ENCODE results near the gene FAM20A.

Gene FAM20A

GRCh38 chr17:68598074-68598473 lies 3.1 kb downstream of the FAM20A start:
- no peak for TF ChIP-seq CTCF (IDR thresholded peaks at IDR 0.05; ENCODE audit: low read depth, low read length, missing control alignments)
- no peak for DNase-seq (ENCODE audit: low read depth)
- no peak overlapping the region for H3K4me3 ChIP-seq (ENCODE audit: low read depth, low read length)

- no peak for TF ChIP-seq CTCF (IDR thresholded peaks at IDR 0.05; ENCODE audit: low read depth, low read length, missing control alignments)
- no peak for DNase-seq (ENCODE audit: low read depth)
- H3K4me3 ChIP-seq (ENCODE audit: low read depth, low read length): no peak overlapping the region
Observed at GRCh38 chr17:68596411-68596945, 4.7 kb downstream of the FAM20A start.

- TF ChIP-seq CTCF (IDR thresholded peaks at IDR 0.05; ENCODE audit: low read depth, low read length, missing control alignments): no peak
- no peak overlapping the region for H3K4me3 ChIP-seq (ENCODE audit: low read depth, low read length)
- no peak for DNase-seq (ENCODE audit: low read depth)
Observed at GRCh38 chr17:68595986-68596385, 5.2 kb downstream of the FAM20A start.

GRCh38 chr17:68595496-68595895 lies 5.7 kb downstream of the FAM20A start:
- no peak overlapping the region for H3K4me3 ChIP-seq (ENCODE audit: low read depth, low read length)
- no peak for DNase-seq (ENCODE audit: low read depth)
- TF ChIP-seq CTCF (IDR thresholded peaks at IDR 0.05; ENCODE audit: low read depth, low read length, missing control alignments): no peak

- no peak overlapping the region for H3K4me3 ChIP-seq (ENCODE audit: low read depth, low read length)
- no peak for DNase-seq (ENCODE audit: low read depth)
- no peak for TF ChIP-seq CTCF (IDR thresholded peaks at IDR 0.05; ENCODE audit: low read depth, low read length, missing control alignments)
Observed at GRCh38 chr17:68594552-68594951, 6.6 kb downstream of the FAM20A start.

DNA sequence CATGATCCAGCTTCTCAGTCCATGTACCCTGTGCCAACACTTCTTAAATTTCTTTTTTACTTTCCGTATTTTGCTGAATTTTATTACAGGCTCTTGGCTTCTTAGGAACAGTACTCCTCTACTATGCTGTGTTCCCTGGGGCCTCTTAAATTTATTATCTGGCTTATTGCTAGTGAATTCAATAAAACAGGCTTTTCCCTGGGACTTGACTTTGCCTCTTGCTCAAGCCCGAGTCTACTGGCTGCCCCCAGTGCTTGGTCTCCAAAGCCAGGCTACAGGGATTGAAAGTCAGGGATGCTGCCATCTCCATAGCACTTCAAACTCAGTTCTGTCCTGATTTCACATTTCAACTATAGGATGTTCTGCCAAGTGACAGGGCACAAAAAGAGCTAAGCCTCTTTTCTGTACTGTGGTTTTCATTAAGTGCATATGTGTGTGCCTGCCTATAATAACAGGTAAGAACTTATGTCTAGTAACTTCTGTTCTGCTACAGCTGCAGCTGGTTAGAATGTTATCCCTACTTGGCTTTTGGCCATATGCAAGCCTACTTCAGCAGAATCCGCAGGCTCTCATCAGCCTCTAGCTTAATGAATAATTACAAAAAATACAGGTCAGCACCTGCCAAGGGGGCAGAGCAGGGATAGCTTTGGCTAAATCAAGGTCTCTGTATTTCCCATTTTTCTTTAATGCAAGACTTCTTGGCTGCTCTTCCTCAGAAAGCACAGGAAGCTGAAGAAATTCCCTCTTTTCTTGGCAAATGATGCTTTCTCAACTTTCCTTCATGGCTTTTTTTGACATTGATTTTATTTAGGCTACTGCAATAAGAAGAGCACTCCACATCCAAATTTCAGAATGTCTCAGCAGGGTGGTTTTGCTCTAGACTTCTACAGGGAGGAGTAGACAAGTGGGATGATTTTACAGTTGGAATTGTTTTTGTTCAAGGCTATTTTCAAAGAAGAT lies 8.2 kb downstream of the FAM20A start:
- TF ChIP-seq CTCF (IDR thresholded peaks at IDR 0.05; ENCODE audit: low read depth, low read length, missing control alignments): no peak
- no peak overlapping the region for H3K4me3 ChIP-seq (ENCODE audit: low read depth, low read length)
- no peak for DNase-seq (ENCODE audit: low read depth)
